Measurements from ENCODE around the gene NEU4.

NEU4 gene

DNA sequence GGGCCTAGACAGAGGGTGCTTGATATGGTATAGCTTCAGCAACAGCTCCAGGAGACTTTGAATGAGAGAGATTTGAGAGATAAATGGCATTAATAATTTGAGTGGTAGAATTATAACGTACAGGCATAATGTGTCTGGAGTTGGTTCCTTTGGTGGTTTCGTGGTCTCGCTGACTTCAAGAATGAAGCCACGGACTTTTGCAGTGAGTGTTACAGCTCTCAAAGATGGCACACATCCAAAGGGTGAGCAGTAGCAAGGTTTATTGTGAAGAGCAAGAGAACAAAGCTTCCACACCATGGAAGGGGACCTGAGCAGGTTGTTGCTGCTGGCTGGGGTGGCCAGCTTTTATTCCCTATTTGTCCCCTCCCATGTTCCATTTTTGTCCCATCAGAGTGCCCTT lies 26.6 kb downstream of the NEU4 start:
- DNase-seq, result peak; percentile 13

DNA sequence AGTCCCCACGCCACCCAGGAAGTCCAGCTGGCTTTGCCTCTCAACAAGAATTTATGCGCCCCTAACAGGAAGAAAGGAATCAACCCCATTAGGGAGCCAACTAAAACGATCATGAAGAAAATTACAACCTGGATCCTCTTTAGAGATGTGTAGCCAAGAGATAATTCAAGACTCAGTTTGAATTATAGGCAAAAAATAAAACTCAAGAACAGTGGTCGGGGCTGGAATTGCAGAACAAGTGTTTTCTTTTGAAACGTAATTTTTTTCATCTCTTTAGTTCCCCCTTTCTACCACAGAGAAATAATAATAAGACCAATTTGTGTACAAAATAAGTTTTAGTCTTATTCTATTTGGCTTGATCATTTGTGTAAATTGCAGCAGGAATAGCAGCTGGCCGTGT lies 27.3 kb downstream of the NEU4 start:
- no peak for DNase-seq

DNA sequence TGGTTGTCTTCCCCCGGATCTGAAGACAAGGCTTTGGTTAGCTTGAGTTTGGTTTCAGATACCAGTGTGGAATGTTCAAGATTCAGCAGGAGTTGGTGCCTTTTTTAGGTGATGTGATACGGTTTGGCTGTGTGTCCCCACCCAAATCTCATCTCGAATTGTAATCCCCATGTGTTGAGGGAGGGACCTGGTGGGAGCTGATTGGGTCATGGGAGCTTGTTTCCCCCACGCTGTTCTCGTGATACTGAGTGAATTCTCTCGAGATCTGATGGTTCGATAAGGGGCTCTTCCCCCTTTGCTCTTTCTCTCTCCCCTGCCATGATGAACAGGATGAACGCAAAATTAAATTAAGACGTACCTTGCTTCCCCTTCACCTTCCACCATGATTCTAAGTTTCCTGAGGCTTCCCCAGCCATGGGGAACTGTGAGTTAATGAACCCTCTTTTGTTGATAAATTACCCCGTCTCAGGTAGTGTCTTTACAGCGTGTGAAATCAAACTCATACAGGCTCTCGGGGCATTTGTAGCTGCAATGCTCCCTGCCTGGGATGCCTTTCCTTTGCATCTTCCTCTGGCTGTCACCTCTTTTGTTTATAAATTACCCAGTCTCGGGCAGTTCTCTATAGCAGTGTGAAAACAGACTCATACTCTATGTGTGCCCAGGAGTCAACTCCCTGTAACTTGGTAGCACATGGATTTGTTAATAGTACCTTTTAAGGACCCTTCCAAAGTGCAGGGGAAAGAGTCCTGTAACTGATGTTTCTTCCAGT lies 28.4 kb downstream of the NEU4 start:
- DNase-seq, result no peak

DNA sequence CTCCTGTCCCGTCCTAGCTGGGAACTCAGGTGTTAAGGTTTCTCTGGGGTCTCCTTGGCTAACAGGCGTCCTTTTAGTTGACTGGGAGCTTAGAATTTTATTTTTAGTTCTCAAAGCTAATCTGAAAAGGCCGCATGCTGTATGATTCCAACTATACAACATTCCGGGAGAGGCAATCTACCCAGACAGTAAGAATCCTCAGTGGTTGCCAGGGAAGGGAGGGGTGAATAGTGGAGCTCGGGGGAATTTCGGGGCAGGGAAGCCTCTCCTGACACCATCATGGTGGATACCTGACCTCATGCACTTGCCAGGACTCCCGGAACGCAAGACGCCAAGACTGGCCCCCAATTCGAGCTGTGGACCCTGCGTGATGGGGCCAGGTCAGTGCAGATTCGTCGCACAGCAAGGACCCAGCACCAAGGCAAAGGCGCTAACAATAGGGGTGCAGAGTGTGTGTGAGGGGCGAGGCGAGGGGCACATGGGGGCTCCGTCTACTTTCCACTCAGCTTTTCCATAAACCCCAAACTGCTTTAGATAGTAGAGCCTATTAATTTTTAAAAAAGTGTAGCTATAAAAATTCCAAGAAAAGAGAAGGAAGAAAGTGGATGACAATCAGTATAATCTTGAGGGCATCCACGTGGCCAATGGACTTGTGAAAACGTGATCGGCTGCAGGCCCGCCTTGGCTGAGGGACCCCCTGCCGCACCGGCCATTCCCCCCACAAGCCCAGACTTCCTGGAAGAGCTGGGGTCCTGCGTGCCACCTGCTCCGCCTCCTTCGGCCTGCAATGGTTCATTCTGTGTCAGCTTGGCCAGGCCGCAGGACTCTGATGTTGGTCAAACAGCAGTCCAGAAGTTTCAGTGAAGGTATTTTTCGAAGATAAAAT lies 32.4 kb downstream of the NEU4 start:
- DNase-seq, result no peak

- DNase-seq, result no peak
Measured at GRCh38 chr2:241842067-241842415, 33.0 kb downstream of the NEU4 start.

- DNase-seq, result no peak
Measured at GRCh38 chr2:241842620-241843211, 33.7 kb downstream of the NEU4 start.

DNA sequence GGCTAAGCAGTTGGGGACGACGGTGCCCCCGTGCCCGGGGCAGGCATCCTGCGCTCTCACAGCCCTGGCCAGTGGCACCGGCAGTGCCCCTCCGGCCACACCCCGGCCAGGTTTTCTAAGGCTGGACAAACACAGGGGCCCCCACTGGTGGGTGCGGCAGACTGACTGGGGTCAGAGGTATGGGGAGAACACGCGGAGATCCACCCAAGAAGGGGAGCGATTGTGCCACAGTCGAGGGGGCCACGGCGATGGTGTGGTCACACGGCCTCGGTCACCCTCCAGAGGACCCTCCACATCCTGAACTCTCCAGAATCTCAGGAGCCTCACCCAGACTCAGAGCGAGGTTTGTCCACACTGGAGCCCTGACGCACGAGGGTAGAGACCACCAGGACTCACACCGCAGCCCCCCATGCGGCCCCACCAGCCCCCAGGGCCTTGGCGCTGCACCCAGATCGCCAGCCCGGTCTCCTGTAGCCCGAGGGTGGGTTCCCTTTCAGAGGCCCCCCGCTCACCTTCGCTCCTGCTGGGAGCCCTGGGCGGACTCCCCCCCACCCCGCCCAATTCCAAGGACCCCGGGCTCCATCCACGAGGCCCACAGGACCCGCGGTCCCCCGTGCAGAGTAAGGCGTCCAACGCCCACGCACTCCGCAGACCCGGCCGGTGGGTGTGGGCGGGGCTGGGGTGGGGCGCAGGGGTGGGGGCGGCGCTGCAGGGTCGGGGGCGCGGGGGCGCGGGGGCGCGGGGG lies 34.5 kb downstream of the NEU4 start:
- no peak for DNase-seq

DNA sequence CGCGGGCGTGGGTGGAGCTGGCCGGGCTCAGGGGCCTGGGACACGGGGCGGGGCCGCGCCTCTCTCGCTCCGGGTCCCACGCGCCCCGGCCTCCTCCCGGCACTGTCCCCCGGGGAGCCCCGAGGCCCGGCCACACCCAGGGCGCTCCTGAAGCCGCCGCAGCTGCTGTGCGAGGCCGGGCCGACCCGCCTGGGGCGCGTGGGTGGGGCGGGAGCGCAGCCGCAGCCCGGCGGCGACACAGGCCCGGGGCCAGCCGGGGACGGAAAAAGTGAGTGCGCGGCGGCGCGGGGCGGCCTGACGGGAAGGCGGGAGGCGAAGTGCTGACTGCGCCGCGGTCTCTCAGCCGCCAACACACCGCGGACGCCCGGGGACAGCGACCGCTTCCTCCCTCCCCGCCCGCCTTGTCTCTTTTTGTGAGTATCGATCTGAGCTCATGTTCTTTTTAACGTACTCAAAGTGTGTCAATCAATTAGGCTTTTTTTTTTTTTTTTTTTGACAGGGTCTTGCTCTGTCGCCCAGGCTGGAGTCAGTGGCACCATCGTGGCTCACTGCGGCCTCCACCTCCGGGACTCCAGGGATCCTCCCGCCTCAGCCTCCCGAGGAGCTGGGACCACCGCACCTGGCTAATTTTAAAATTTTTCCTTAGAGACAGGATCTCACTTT lies 35.2 kb downstream of the NEU4 start:
- DNase-seq, result peak; percentile 25

- DNase-seq, result no peak
Measured at GRCh38 chr2:241844831-241845578, 36.0 kb downstream of the NEU4 start.

DNA sequence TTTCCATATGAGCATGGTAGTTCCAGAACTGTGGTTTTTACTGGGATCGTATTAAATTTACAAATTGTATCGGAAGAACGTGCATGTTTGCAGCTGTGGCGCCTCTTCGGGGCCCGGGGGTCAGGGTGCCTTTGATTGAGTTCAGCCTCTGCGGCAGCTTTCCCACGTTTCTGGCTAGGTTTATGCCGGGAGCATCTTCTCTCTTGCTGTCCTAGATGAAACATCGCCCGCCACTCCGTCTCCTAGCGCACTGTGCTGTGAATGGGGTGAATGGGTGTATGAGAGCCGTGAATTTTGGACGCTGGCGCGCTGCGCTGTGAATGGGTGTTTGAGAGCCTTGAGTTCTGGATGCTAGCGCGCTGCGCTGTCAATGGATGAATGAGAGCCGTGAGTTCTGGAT lies 37.4 kb downstream of the NEU4 start:
- DNase-seq, result no peak

GRCh38 chr2:241848761-241849615 lies 40.0 kb downstream of the NEU4 start:
- no peak for DNase-seq

GRCh38 chr2:241849616-241850543 lies 40.9 kb downstream of the NEU4 start:
- no peak for DNase-seq

GRCh38 chr2:241850544-241851324 lies 41.7 kb downstream of the NEU4 start:
- DNase-seq, result no peak

- no peak for DNase-seq
Measured at GRCh38 chr2:241851325-241852115, 42.5 kb downstream of the NEU4 start.

GRCh38 chr2:241852116-241852980 lies 43.4 kb downstream of the NEU4 start:
- DNase-seq, result no peak

DNA sequence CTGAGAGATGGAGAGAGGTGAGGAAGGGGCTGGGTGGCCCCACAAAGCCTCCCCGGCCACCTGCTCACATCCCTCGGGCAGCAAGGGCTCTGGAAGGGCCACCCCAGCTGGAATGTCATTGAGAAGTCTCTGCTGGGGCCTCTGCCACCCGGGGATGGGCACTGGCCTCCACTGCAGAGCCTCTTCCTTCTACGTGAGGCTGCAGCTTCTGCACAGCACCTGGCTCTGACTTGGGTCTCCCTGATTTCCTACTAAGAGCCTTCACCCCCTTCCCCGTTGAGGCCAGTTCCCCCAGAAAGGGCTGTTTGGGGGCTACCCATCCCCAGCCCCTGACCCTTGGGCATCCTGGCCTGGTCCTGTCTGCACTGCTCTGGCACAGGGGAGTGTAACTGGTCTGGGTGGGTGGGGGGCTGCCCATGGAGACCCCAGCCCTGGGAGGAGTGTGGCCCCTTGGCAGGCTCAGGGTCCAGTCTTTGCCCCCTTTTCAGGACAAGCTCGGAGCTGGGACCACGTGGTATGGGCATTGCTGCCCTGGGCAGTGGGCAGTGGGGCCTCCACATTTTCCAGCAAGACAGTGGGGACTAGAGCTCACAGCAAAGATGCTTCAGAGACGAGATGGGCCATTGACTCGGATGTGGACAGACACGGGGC lies 44.1 kb downstream of the NEU4 start:
- DNase-seq, result no peak

All from fibroblast of upper back skin (primary cell).